Purkinje cell (primary cell): Measurements from ENCODE around the gene GOSR1. TPM values are rescaled to one million over a fixed set of nuclear protein-coding genes. Genes with fewer than 3 reads are reported as not detected.

ENCODE experiments used
- polyA plus RNA-seq: library from polyadenylated mRNA; unstranded; fragments of >200 nt; fragmentation: Nextera tagmentation; gene quantifications from 2 replicates; pipeline ENCODE4 v1.2.1, GENCODE V29; 2014

The GOSR1 gene
- 84.0 and 84.1 TPM in 2 replicates for polyA plus RNA-seq

DNA sequence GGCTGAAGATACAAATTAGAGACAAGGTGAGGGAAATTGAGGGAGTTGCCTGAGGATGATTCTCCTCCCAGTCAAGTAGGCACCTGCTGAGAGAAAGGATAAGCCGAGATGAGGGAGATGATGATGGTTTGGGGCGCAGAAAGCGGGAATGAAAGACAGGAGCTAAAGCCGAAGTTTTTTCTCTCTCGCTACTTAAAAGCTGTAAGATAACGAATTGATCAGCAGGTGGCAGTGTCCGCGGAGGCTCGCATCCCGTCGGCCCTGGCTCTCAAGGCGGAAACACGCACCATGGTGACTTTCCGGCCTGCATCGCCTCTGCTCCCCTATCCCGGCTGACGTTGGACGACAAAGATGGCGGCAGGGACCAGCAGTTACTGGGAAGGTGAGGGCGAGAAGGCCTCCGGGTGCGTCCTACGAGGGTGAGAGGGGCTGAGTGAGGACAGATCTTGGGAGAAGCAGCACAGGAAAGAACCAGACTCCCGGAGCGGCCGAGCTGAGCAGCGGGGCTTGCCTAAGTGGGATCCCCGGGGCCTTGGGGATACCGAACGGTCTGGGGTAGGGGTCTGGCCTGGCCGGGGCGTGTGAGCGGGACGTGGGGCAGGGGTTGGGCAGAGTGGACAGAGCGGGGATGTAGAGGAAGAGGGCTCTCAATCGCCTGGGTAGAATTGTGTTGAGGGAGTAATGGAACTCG lies at the start of gene GOSR1:
TSS of gene GOSR1 (plus strand) at position 326 of the 691 bp plus-strand sequence. CDS start at position 352, 26 bp downstream.

Other genes starting within 250 kb of the GOSR1 start
- not detected in 2 replicates for gene SLC6A4, start 241.7 kb upstream of the GOSR1 start, polyA plus RNA-seq
- gene BLMH, start 185.5 kb upstream of the GOSR1 start, polyA plus RNA-seq, result 2.5 and 7.5 TPM in 2 replicates
- gene TMIGD1, start 143.4 kb upstream of the GOSR1 start, polyA plus RNA-seq, result not detected in 2 replicates
- gene CPD, start 98.5 kb upstream of the GOSR1 start, polyA plus RNA-seq, result 14.3 and 15.2 TPM in 2 replicates